GM12872 (cell line): ENCODE results near the gene SYNGR2.

Experiments
- CTCF ChIP-seq: IDR thresholded peaks from 3 replicates; pipeline ENCODE4 v1.5.1; 2011; ENCODE audit warnings: low read depth, mild to moderate bottlenecking, low read length, moderate library complexity; ENCODE audit not compliant: insufficient read depth

SYNGR2 gene

GRCh38 chr17:78135858-78136500, 32.4 kb upstream of the SYNGR2 start:
- TF ChIP-seq CTCF: no peak

- TF ChIP-seq CTCF: peak; percentile 83
Measured at GRCh38 chr17:78137392-78138203, 30.8 kb upstream of the SYNGR2 start.

GRCh38 chr17:78138204-78139060, 29.9 kb upstream of the SYNGR2 start:
- TF ChIP-seq CTCF: no peak

- no peak for TF ChIP-seq CTCF
Measured at GRCh38 chr17:78140169-78141051, 28.0 kb upstream of the SYNGR2 start.

DNA sequence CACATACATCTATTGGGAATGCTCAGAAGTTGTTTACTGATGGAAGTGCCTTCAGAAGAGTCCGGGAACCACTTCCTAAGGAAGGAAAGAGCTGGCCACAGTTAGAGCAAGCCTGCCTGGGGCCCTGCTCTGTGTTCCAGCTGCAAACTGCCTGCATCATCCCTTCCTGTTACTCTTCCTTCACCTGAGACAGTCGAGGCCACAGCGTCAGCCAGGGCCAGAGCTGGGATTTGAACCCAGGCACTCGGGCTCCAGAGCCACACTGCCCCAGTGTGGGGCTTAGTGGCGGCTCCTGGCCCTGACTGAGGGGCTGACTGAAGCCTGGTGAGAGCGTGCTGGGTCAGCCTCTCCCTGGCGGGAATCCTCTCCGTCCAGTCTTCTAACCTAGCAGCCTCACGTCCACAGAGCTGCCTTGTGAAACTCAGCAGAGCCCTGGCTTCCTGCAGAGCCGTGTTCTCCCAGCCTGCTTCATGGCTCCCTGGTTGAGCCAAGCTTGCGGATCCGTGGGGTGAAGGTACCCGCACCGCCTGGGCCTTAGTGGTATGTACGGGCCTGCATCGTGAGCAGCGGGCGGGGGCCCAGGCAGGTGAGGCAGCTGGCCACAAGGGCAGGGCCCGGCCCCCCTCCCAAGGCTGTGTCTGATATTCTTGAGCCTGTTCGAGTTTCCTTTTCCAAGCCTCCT, 26.8 kb upstream of the SYNGR2 start:
- TF ChIP-seq CTCF: no peak

GRCh38 chr17:78142119-78142861, 26.1 kb upstream of the SYNGR2 start:
- no peak for TF ChIP-seq CTCF
